IMR-90 (cell line): ENCODE results near the gene B4GALT1. TPM values are rescaled to one million over a fixed set of nuclear protein-coding genes. Genes with fewer than 3 reads are reported as not detected.
"Not testable (repeated sequence)": the region's sequence is repeated elsewhere in the genome, so short reads cannot be mapped to it uniquely, and the experiment has no call there.

Source experiments
- ATAC-seq: fragments of 200-7000 bp; cut with Tn5 transposase; 2 replicates; pipeline ENCODE4 v1.9.1; 2020; ENCODE audit warnings: low read depth, mild to moderate bottlenecking, moderate library complexity
- BruUV-seq: library from RNA; stranded (reverse); fragments of 400-500 nt; replicated peaks from 2 replicates; lab custom pipeline; 2021; lab: Mats Ljungman, UMichigan
- CTCF ChIA-PET: fragments of 300-600 bp; formaldehyde crosslinking; extraction: SDS; loops from one replicate; lab custom pipeline; 2021; ENCODE audit warnings: antibody characterized with exemption; lab: Yijun Ruan, JAX
- POLR2A ChIA-PET: fragments of 300-600 bp; sonication (Branson Sonifier 250); formaldehyde crosslinking; loops from one replicate; lab custom pipeline; 2022; ENCODE audit warnings: antibody characterized with exemption; ENCODE audit not compliant: unreplicated experiment; lab: Charles Lee
- DNase-seq: peaks from one replicate; pipeline ENCODE4 v3.0.0; 2013
- H2AFZ ChIP-seq: replicated peaks from 2 replicates; pipeline ENCODE3; 2013; ENCODE audit warnings: low read length, mild to moderate bottlenecking; ENCODE audit not compliant: poor library complexity
- H2AK5ac ChIP-seq: 2 replicates; pipeline ENCODE4 v1.6.1; 2013; ENCODE audit warnings: low read depth, low read length, inconsistent platforms
- H2AK9ac ChIP-seq: replicated peaks from 2 replicates; pipeline ENCODE3; 2013; ENCODE audit warnings: mild to moderate bottlenecking, low read depth, low read length, moderate library complexity; ENCODE audit not compliant: poor library complexity
- H2BK120ac ChIP-seq: 2 replicates; pipeline ENCODE4 v1.6.1; 2013; ENCODE audit warnings: low read depth, low read length, inconsistent platforms
- H2BK15ac ChIP-seq: 3 replicates; pipeline ENCODE4 v1.6.1; 2013; ENCODE audit warnings: low read depth, low read length, inconsistent platforms
- H2BK20ac ChIP-seq: 2 replicates; pipeline ENCODE4 v1.6.1; 2013; ENCODE audit warnings: low read depth, mild to moderate bottlenecking, inconsistent platforms, low read length, moderate library complexity
- H2BK5ac ChIP-seq: 2 replicates; pipeline ENCODE4 v1.6.1; 2013; ENCODE audit warnings: mild to moderate bottlenecking, low read depth, low read length, inconsistent platforms; ENCODE audit not compliant: poor library complexity, severe bottlenecking
- H3K14ac ChIP-seq: replicated peaks from 2 replicates; pipeline ENCODE4 v1.6.1; 2013; ENCODE audit warnings: low read depth, low read length, inconsistent platforms
- H3K18ac ChIP-seq: 2 replicates; pipeline ENCODE4 v1.6.1; 2013; ENCODE audit warnings: low read depth, low read length, control low read depth
- H3K23ac ChIP-seq: 2 replicates; pipeline ENCODE4 v1.6.1; 2013; ENCODE audit warnings: low read depth, low read length, inconsistent platforms
- H3K27ac ChIP-seq: 2 replicates; pipeline ENCODE4 v1.5.1; 2013; ENCODE audit warnings: mild to moderate bottlenecking, control low read depth, low read length; ENCODE audit not compliant: insufficient read depth
- H3K27me3 ChIP-seq: 2 replicates; pipeline ENCODE4 v1.6.1; 2013; ENCODE audit warnings: low read length; ENCODE audit not compliant: control insufficient read depth, insufficient read depth
- H3K36me3 ChIP-seq: 2 replicates; pipeline ENCODE4 v1.6.1; 2013; ENCODE audit warnings: low read length, mixed read lengths; ENCODE audit not compliant: control insufficient read depth, insufficient read depth
- H3K4ac ChIP-seq: 2 replicates; pipeline ENCODE4 v1.6.1; 2013; ENCODE audit warnings: low read depth, low read length, inconsistent platforms
- H3K4me1 ChIP-seq: 2 replicates; pipeline ENCODE4 v1.6.1; 2013; ENCODE audit warnings: low read length, mixed read lengths; ENCODE audit not compliant: control insufficient read depth, insufficient read depth
- H3K4me2 ChIP-seq: 2 replicates; pipeline ENCODE4 v1.6.1; 2013; ENCODE audit warnings: low read depth, mild to moderate bottlenecking, control low read depth, low read length, moderate library complexity
- H3K4me3 ChIP-seq: 2 replicates; pipeline ENCODE4 v1.5.1; 2013; ENCODE audit warnings: low read depth, mild to moderate bottlenecking, control low read depth, low read length, moderate library complexity; ENCODE audit not compliant: insufficient read depth
- H3K56ac ChIP-seq: 2 replicates; pipeline ENCODE4 v1.6.1; 2013; ENCODE audit warnings: low read length, inconsistent platforms; ENCODE audit not compliant: insufficient read depth; ENCODE audit errors: extremely low read depth
- H3K79me1 ChIP-seq, 2 experiments: 2 replicates each; pipeline ENCODE4 v1.6.1; 2013; ENCODE audit warnings: low read length in 2 of 2, inconsistent platforms in 1 of 2, low read depth in 1 of 2
- H3K9ac ChIP-seq: 2 replicates; pipeline ENCODE4 v1.6.1; 2013; ENCODE audit warnings: low read depth, low read length, control low read depth
- H3K9me1 ChIP-seq: 2 replicates; pipeline ENCODE4 v1.6.1; 2013; ENCODE audit warnings: low read length, inconsistent platforms; ENCODE audit not compliant: insufficient read depth
- H3K9me3 ChIP-seq: 2 replicates; pipeline ENCODE4 v1.6.1; 2013; ENCODE audit warnings: low read length; ENCODE audit not compliant: control insufficient read depth, insufficient read depth
- H4K20me1 ChIP-seq: 2 replicates; pipeline ENCODE4 v1.6.1; 2013; ENCODE audit warnings: low read length, inconsistent platforms; ENCODE audit not compliant: insufficient read depth
- H4K5ac ChIP-seq: 2 replicates; pipeline ENCODE4 v1.6.1; 2013; ENCODE audit warnings: mild to moderate bottlenecking, low read depth, low read length, control low read depth
- H4K8ac ChIP-seq, 2 experiments: 2 replicates each; pipeline ENCODE4 v1.6.1; 2013; ENCODE audit warnings: low read depth in 2 of 2, low read length in 2 of 2, control low read depth in 1 of 2, inconsistent platforms in 1 of 2
- H4K91ac ChIP-seq: 2 replicates; pipeline ENCODE4 v1.6.1; 2013; ENCODE audit warnings: low read depth, low read length, inconsistent platforms; ENCODE audit not compliant: insufficient read depth
- WGBS, 2 experiments: methylation state at CpG; one replicate each; pipeline versions ENCODE4 v1.1.5 to v1.1.7; 2013; ENCODE audit warnings: missing lambda C conversion rate in 2 of 2; ENCODE audit not compliant: insufficient read length in 1 of 2; ENCODE audit errors: extremely low coverage in 2 of 2; 5-methylcytosine and 5-hydroxymethylcytosine counted together
- dilution Hi-C: fragments of 300-500 bp; cut with HindIII; formaldehyde crosslinking; loops from one replicate; pipeline ENCODE4 v1.14.3; 2018; ENCODE audit warnings: low sequenced_read_pairs; ENCODE audit not compliant: unreplicated experiment
- in situ Hi-C: fragments of 300-500 bp; cut with MboI; formaldehyde crosslinking; loops from 3 replicates; pipeline ENCODE4 v1.14.3; 2019; ENCODE audit warnings: low sequenced_read_pairs, inconsistent platforms, mixed read lengths
- intact Hi-C: fragments of 100-400 bp; cut with micrococcal nuclease; formaldehyde crosslinking; loops from 2 replicates; pipeline ENCODE4 v1.10.0; 2022
- polyA plus RNA-seq, 3 experiments: library from polyadenylated mRNA; depleted of rRNA; stranded (reverse); fragments of >200 nt; gene quantifications; 2 replicates each; pipeline ENCODE4 v1.2.3, GENCODE V29; 2012; ENCODE audit warnings: low replicate concordance in 1 of 3
- total RNA-seq: library from RNA; depleted of rRNA; stranded (reverse); fragments of >200 nt; gene quantifications from 2 replicates; pipeline ENCODE4 v1.2.3, GENCODE V29; 2012

B4GALT1 gene
- total and polyA plus RNA-seq, 2 of the 4 experiments (the other 2 are of a cell fraction): 8.8 to 37.8 TPM

- H4K8ac ChIP-seq: peak overlapping the region; percentile 12 to 94; a peak in 3 of 4 replicates
- peaks cover 41% of the 10 kb centered on the region for H3K9me1 ChIP-seq
- H3K36me3 ChIP-seq, DNase-seq, H4K20me1 ChIP-seq, H2AFZ ChIP-seq, H3K4me3 ChIP-seq, in situ Hi-C loops, ATAC-seq, H2AK9ac ChIP-seq, intact Hi-C loops, H3K27me3 ChIP-seq, H3K9me3 ChIP-seq, dilution Hi-C loops: not testable (repeated sequence)
- peak overlapping the region; percentile 66 for H2AK5ac ChIP-seq
- H3K23ac ChIP-seq: peak overlapping the region; percentile 80; the same call in 1 of the 2 replicates
- H3K14ac ChIP-seq: peak overlapping the region; percentile 66
- ChIA-PET CTCF (interaction anchor here (1.5 kb wide), 1 partner anchor 63 kb away, joined by 3 read pairs; no protein-coding TSS in a partner anchor), POLR2A (interaction anchor here (1.3 kb wide), 1 partner anchor 9 kb away, joined by 6 read pairs; no protein-coding TSS in a partner anchor)
- peak overlapping the region; percentile 46 for H4K5ac ChIP-seq
- peak overlapping the region; percentile 78 for H2BK120ac ChIP-seq
- H4K91ac ChIP-seq: peak overlapping the region; percentile 76
- peak overlapping the region; percentile 80; the same call in 1 of the 2 replicates for H2BK20ac ChIP-seq
- peak overlapping the region; percentile 48; the same call in 1 of the 3 replicates for H2BK15ac ChIP-seq
- 0 out of 2 replicates have a peak overlapping the region, but pooled peaks have one; percentile 45 for H3K56ac ChIP-seq
- peaks cover 57% of the 10 kb centered on the region for H3K4me1 ChIP-seq
- peaks cover 13 to 88% of the 10 kb centered on the region in 2 experiments for H3K79me1 ChIP-seq
- peak overlapping the region; percentile 42; the same call in 1 of the 2 replicates for H3K18ac ChIP-seq
- peak overlapping the region; percentile 67 for H3K27ac ChIP-seq
- peak overlapping the region; percentile 85 for H2BK5ac ChIP-seq
- peak overlapping the region; percentile 49 for H3K9ac ChIP-seq
- TSS peak; percentile 17 for BruUV-seq
- H3K4me2 ChIP-seq: peak overlapping the region; percentile 15
- WGBS, 2 experiments: 96% methylated on average over 3 of the region's 9 CpGs; no CpG with 5 or more reads in 1 of the 2 experiments
- peak overlapping the region; percentile 83 for H3K4ac ChIP-seq
Measured at GRCh38 chr9:33160446-33160845, 6.7 kb downstream of the B4GALT1 start.
